Liver (tissue), 9 donors: ENCODE measurements around the gene KRTAP1-3. TPM values are rescaled to one million over a fixed set of nuclear protein-coding genes. Genes with fewer than 3 reads are reported as not detected.

Source experiments
- DNase-seq: peaks from one replicate; pipeline ENCODE4 v3.0.0-alpha.2; 2017; ENCODE audit warnings: low spot score
- H3K27ac ChIP-seq, 2 donors: one replicate each; pipeline ENCODE4 v1.7.0; 2013; ENCODE audit warnings: inconsistent platforms in 2 of 2, low read length in 2 of 2, control low read depth in 1 of 2, low read depth in 1 of 2, mild to moderate bottlenecking in 1 of 2
- H3K27me3 ChIP-seq, 4 donors: one replicate each; pipeline versions ENCODE4 v1.6.1 to v1.7.0; 2013; ENCODE audit warnings: low read length in 3 of 4, inconsistent platforms in 1 of 4, mild to moderate bottlenecking in 1 of 4, moderate library complexity in 1 of 4; ENCODE audit not compliant: control insufficient read depth in 4 of 4, insufficient read depth in 4 of 4
- H3K36me3 ChIP-seq, 4 donors: one replicate each; pipeline versions ENCODE4 v1.6.1 to v1.7.0; 2013; ENCODE audit warnings: low read length in 3 of 4, mild to moderate bottlenecking in 3 of 4, low read depth in 1 of 4, moderate library complexity in 1 of 4; ENCODE audit not compliant: control insufficient read depth in 4 of 4, insufficient read depth in 3 of 4
- H3K4me1 ChIP-seq, 4 donors: one replicate each; pipeline versions ENCODE4 v1.6.1 to v1.7.0; 2013; ENCODE audit warnings: low read length in 3 of 4, mild to moderate bottlenecking in 3 of 4, moderate library complexity in 1 of 4; ENCODE audit not compliant: control insufficient read depth in 4 of 4, insufficient read depth in 4 of 4
- H3K4me3 ChIP-seq, 3 donors: one replicate each; pipeline versions ENCODE4 v1.6.1 to v1.7.0; 2013; ENCODE audit warnings: low read length in 3 of 3, control low read depth in 1 of 3, low read depth in 1 of 3, mild to moderate bottlenecking in 1 of 3
- H3K9ac ChIP-seq, 2 donors: one replicate each; pipeline ENCODE4 v1.7.0; 2013; ENCODE audit warnings: low read length in 2 of 2, mild to moderate bottlenecking in 2 of 2, moderate library complexity in 2 of 2, control low read depth in 1 of 2, low read depth in 1 of 2
- H3K9me3 ChIP-seq, 4 donors: one replicate each; pipeline versions ENCODE4 v1.6.1 to v1.7.0; 2013; ENCODE audit warnings: low read length in 3 of 4; ENCODE audit not compliant: control insufficient read depth in 4 of 4
- EGR1 ChIP-seq, 2 donors: IDR thresholded peaks; 2 replicates each; pipeline ENCODE4 v1.6.1; 2016 to 2018; ENCODE audit warnings: antibody characterized with exemption in 2 of 2, low read depth in 2 of 2
- FOXA1 ChIP-seq: IDR thresholded peaks from 2 replicates; pipeline ENCODE4 v1.6.1; 2016; ENCODE audit warnings: antibody characterized with exemption
- FOXA2 ChIP-seq: IDR thresholded peaks from 2 replicates; pipeline ENCODE4 v1.6.1; 2016; ENCODE audit warnings: antibody characterized with exemption
- GABPA ChIP-seq, 2 donors: IDR thresholded peaks in 1 of 2; conservative IDR thresholded peaks in 1 of 2; 2 replicates each; pipeline ENCODE4 v1.6.1; 2016; ENCODE audit warnings: antibody characterized with exemption in 2 of 2, mild to moderate bottlenecking in 1 of 2, moderate library complexity in 1 of 2
- HNF4A ChIP-seq, 2 donors: conservative IDR thresholded peaks; 2 replicates each; pipeline ENCODE4 v1.6.1; 2016; ENCODE audit warnings: antibody characterized with exemption in 2 of 2, mild to moderate bottlenecking in 2 of 2
- HNF4G ChIP-seq: IDR thresholded peaks from 2 replicates; pipeline ENCODE4 v1.6.1; 2016; ENCODE audit warnings: antibody characterized with exemption
- JUND ChIP-seq, 2 donors: IDR thresholded peaks; 2 replicates each; pipeline ENCODE4 v1.6.1; 2016; ENCODE audit warnings: antibody characterized with exemption in 2 of 2
- NR2F2 ChIP-seq: IDR thresholded peaks from 2 replicates; pipeline ENCODE4 v1.6.1; 2016; ENCODE audit warnings: antibody characterized with exemption
- RAD21 ChIP-seq, 2 donors: IDR thresholded peaks; 2 replicates each; pipeline ENCODE4 v1.6.1; 2016; ENCODE audit warnings: antibody characterized with exemption in 2 of 2, mild to moderate bottlenecking in 2 of 2
- REST ChIP-seq: IDR thresholded peaks from 2 replicates; pipeline ENCODE4 v1.6.1; 2016; ENCODE audit warnings: antibody characterized with exemption, mild to moderate bottlenecking
- RXRA ChIP-seq, 2 donors: IDR thresholded peaks; 2 replicates each; pipeline ENCODE4 v1.6.1; 2017 to 2018; ENCODE audit warnings: antibody characterized with exemption in 2 of 2, mild to moderate bottlenecking in 1 of 2
- SP1 ChIP-seq: IDR thresholded peaks from 2 replicates; pipeline ENCODE4 v1.6.1; 2018; ENCODE audit warnings: antibody characterized with exemption, mild to moderate bottlenecking
- TAF1 ChIP-seq: conservative IDR thresholded peaks from 2 replicates; pipeline ENCODE4 v1.6.1; 2016; ENCODE audit warnings: antibody characterized with exemption, mild to moderate bottlenecking
- YY1 ChIP-seq: IDR thresholded peaks from 2 replicates; pipeline ENCODE4 v1.6.1; 2016; ENCODE audit warnings: antibody characterized with exemption, mild to moderate bottlenecking
- ZBTB33 ChIP-seq: IDR thresholded peaks from 2 replicates; pipeline ENCODE4 v1.6.1; 2016; ENCODE audit warnings: antibody characterized with exemption
- WGBS: extraction: QIAGEN DNeasy Blood & Tissue Kit; methylation state at CpG from one replicate; pipeline ENCODE4 v1.1.7; 2013; 5-methylcytosine and 5-hydroxymethylcytosine counted together
- polyA plus RNA-seq, 2 donors: library from polyadenylated mRNA; stranded (reverse) in 1 of 2; unstranded in 1 of 2; fragments of 200-250 nt in 1 of 2; fragments of >200 nt in 1 of 2; fragmentation: Nextera tagmentation in 1 of 2; extraction: Ambion mirVana in 1 of 2; gene quantifications; one replicate each; pipeline versions ENCODE4 v1.2.1 to v1.2.3, GENCODE V29; 2013 to 2015
- total RNA-seq, 2 donors: library from RNA; depleted of rRNA; stranded (reverse); fragments of >200 nt; gene quantifications; one replicate each; pipeline ENCODE4 v1.2.3, GENCODE V29; 2014
- TF ChIP-seq, protein P1 (sequence below): fragments of 150-350 bp; IDR thresholded peaks from 2 replicates; pipeline ENCODE4 v1.5.1; 2017; ENCODE audit warnings: improper control_type of control experiment, low read depth, low read length; ENCODE audit not compliant: missing input control
- TF ChIP-seq, protein P2 (sequence below): IDR thresholded peaks from 2 replicates; pipeline ENCODE4 v1.6.1; 2016; ENCODE audit warnings: antibody characterized with exemption
- TF ChIP-seq, protein P3 (sequence below): IDR thresholded peaks from 2 replicates; pipeline ENCODE4 v1.6.1; 2016; ENCODE audit warnings: antibody characterized with exemption
- donor health status: healthy.
- donor health status: healthy.
- donor health status: healthy.
- donor health status: healthy.
- donor health status: healthy.

The KRTAP1-3 gene
- total and polyA plus RNA-seq, 4 donors, result not detected

DNA sequence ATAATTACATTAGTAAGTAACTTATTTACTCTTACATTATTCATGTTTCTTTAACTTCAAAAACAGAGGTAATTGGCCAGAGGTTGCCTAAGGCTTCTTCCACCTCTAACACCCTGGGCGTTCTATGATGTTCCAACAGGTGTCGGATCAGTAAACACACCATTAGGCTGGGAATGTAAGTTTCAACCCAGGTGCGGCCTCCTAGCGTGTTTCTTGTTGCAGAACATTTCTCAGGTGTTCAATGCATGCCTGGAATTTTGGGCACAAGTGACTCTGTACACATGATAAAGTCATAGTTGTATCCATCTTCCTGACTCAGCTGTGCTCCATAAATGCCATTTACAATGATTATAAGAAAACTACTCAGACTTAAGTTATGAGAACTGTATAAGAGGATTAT is 19.4 kb upstream of the KRTAP1-3 start:
- H3K27ac ChIP-seq, result no peak overlapping the region
- no peak for DNase-seq
- no peaks in the 10 kb centered on the region for H3K9me3 ChIP-seq
- no peak overlapping the region for H3K4me3 ChIP-seq
- TF ChIP-seq, protein P1, sequence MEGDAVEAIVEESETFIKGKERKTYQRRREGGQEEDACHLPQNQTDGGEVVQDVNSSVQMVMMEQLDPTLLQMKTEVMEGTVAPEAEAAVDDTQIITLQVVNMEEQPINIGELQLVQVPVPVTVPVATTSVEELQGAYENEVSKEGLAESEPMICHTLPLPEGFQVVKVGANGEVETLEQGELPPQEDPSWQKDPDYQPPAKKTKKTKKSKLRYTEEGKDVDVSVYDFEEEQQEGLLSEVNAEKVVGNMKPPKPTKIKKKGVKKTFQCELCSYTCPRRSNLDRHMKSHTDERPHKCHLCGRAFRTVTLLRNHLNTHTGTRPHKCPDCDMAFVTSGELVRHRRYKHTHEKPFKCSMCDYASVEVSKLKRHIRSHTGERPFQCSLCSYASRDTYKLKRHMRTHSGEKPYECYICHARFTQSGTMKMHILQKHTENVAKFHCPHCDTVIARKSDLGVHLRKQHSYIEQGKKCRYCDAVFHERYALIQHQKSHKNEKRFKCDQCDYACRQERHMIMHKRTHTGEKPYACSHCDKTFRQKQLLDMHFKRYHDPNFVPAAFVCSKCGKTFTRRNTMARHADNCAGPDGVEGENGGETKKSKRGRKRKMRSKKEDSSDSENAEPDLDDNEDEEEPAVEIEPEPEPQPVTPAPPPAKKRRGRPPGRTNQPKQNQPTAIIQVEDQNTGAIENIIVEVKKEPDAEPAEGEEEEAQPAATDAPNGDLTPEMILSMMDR, result no peak
- WGBS, result 87% methylated on average over 4 of the region's 4 CpGs
- no peaks in the 10 kb centered on the region for H3K36me3 ChIP-seq
- H3K27me3 ChIP-seq, result no peaks in the 10 kb centered on the region
- no peak overlapping the region for H3K9ac ChIP-seq
- H3K4me1 ChIP-seq, result no peaks in the 10 kb centered on the region

- Histone ChIP-seq H3K27me3 (no peaks in the 10 kb centered on the region), H3K4me1 (no peaks in the 10 kb centered on the region), H3K9ac (no peak overlapping the region), H3K4me3 (no peak overlapping the region), H3K27ac (no peak overlapping the region), H3K36me3 (no peaks in the 10 kb centered on the region), H3K9me3 (no peaks in the 10 kb centered on the region)
- DNase-seq, result no peak
- no peak for TF ChIP-seq HNF4G
These were observed 17.9 kb upstream of the KRTAP1-3 start for GRCh38 chr17:41052566-41052965.

DNA sequence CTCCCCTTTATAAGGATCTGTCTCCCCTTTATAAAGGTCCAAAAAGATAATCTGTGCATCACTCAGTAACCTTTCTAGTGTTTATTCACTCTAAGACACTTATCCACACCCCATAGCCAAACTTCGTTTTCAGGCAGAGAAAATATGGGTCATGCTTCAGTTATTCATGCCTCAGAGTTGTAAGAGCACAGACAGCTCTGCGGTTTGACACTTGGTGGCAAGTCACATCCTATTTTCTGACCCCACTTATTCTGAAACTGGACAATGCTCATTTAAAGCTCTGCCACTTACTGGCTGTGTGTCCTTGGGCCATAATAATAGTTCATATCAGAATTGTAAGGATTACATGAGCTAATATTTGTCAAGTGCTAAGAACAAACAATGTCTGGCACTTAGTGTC is 14.4 kb upstream of the KRTAP1-3 start:
- no peaks in the 10 kb centered on the region for H3K36me3 ChIP-seq
- WGBS, result 55% methylated on average over 2 of the region's 2 CpGs
- H3K27ac ChIP-seq, result no peak overlapping the region
- no peak for TF ChIP-seq ZBTB33
- TF ChIP-seq NR2F2, result no peak
- no peak for TF ChIP-seq HNF4A (conservative IDR thresholded peaks at IDR 0.05)
- no peak for TF ChIP-seq REST
- TF ChIP-seq, protein P1, result no peak
- TF ChIP-seq FOXA1, result no peak
- no peak for TF ChIP-seq FOXA2
- TF ChIP-seq JUND (IDR thresholded peaks at IDR 0.05), result no peak
- TF ChIP-seq SP1, result no peak
- no peak for TF ChIP-seq EGR1 (IDR thresholded peaks at IDR 0.05; ENCODE audit: low read depth in 2 of 2)
- no peak for TF ChIP-seq RAD21 (IDR thresholded peaks at IDR 0.05)
- no peak for TF ChIP-seq GABPA (IDR thresholded peaks at IDR 0.05 in 1 of 2, conservative IDR thresholded peaks at IDR 0.05 in 1 of 2)
- TF ChIP-seq, protein P2, sequence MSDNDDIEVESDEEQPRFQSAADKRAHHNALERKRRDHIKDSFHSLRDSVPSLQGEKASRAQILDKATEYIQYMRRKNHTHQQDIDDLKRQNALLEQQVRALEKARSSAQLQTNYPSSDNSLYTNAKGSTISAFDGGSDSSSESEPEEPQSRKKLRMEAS, result no peak
- no peak for TF ChIP-seq TAF1
- TF ChIP-seq RXRA (IDR thresholded peaks at IDR 0.05), result no peak
- no peak for TF ChIP-seq HNF4G
- TF ChIP-seq, protein P3, sequence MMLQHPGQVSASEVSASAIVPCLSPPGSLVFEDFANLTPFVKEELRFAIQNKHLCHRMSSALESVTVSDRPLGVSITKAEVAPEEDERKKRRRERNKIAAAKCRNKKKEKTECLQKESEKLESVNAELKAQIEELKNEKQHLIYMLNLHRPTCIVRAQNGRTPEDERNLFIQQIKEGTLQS, result no peak
- TF ChIP-seq YY1, result no peak
- H3K4me1 ChIP-seq, result no peaks in the 10 kb centered on the region
- no peak overlapping the region for H3K9ac ChIP-seq
- peaks cover 0 to 3% (median 0%) of the 10 kb centered on the region in 4 donors for H3K27me3 ChIP-seq
- no peak for DNase-seq
- no peak overlapping the region for H3K4me3 ChIP-seq
- no peaks in the 10 kb centered on the region for H3K9me3 ChIP-seq
